ENCODE measurements around the gene CMTM2.

CMTM2 gene

GRCh38 chr16:66538910-66539309, 40.4 kb upstream of the CMTM2 start:
- DNase-seq (ENCODE audit: low spot score), result no peak
- TF ChIP-seq CTCF (IDR thresholded peaks at IDR 0.05; ENCODE audit: poor library complexity, severe bottlenecking), result no peak
- H3K27ac ChIP-seq (ENCODE audit: poor library complexity, severe bottlenecking), result no peak overlapping the region
- peaks cover 38% of the 10 kb centered on the region for H3K36me3 ChIP-seq (ENCODE audit: low read depth)
- no peaks in the 10 kb centered on the region for H3K9me3 ChIP-seq (ENCODE audit: severe bottlenecking)
- H3K4me3 ChIP-seq (ENCODE audit: severe bottlenecking), result no peak overlapping the region
- H3K27me3 ChIP-seq (ENCODE audit: insufficient read depth, poor library complexity, severe bottlenecking), result no peaks in the 10 kb centered on the region
- H3K4me1 ChIP-seq (ENCODE audit: insufficient read depth, poor library complexity, severe bottlenecking), result no peaks in the 10 kb centered on the region
- no peak for ATAC-seq (ENCODE audit: low read depth)

- Histone ChIP-seq H3K9me3 (ENCODE audit: severe bottlenecking) (no peaks in the 10 kb centered on the region), H3K27me3 (ENCODE audit: insufficient read depth, poor library complexity, severe bottlenecking) (no peaks in the 10 kb centered on the region), H3K36me3 (ENCODE audit: low read depth) (peaks cover 33% of the 10 kb centered on the region), H3K4me3 (ENCODE audit: severe bottlenecking) (no peak overlapping the region), H3K27ac (ENCODE audit: poor library complexity, severe bottlenecking) (no peak overlapping the region), H3K4me1 (ENCODE audit: insufficient read depth, poor library complexity, severe bottlenecking) (no peaks in the 10 kb centered on the region)
- no peak for TF ChIP-seq CTCF (IDR thresholded peaks at IDR 0.05; ENCODE audit: poor library complexity, severe bottlenecking)
- ATAC-seq (ENCODE audit: low read depth), result no peak
- DNase-seq (ENCODE audit: low spot score), result no peak
Observed at GRCh38 chr16:66539623-66540469, 39.4 kb upstream of the CMTM2 start.

GRCh38 chr16:66541388-66542355, 37.6 kb upstream of the CMTM2 start:
- no peak for TF ChIP-seq CTCF (IDR thresholded peaks at IDR 0.05; ENCODE audit: poor library complexity, severe bottlenecking)
- no peak for DNase-seq (ENCODE audit: low spot score)

GRCh38 chr16:66542396-66542795, 36.9 kb upstream of the CMTM2 start:
- ATAC-seq (ENCODE audit: low read depth) (no peak), DNase-seq (ENCODE audit: low spot score) (no peak)
- H3K4me3 ChIP-seq (ENCODE audit: severe bottlenecking), result no peak overlapping the region
- no peak overlapping the region for H3K27ac ChIP-seq (ENCODE audit: poor library complexity, severe bottlenecking)
- H3K9me3 ChIP-seq (ENCODE audit: severe bottlenecking), result no peaks in the 10 kb centered on the region
- no peaks in the 10 kb centered on the region for H3K4me1 ChIP-seq (ENCODE audit: insufficient read depth, poor library complexity, severe bottlenecking)
- H3K36me3 ChIP-seq (ENCODE audit: low read depth), result peaks cover 28% of the 10 kb centered on the region
- H3K27me3 ChIP-seq (ENCODE audit: insufficient read depth, poor library complexity, severe bottlenecking), result no peaks in the 10 kb centered on the region
- TF ChIP-seq CTCF (IDR thresholded peaks at IDR 0.05; ENCODE audit: poor library complexity, severe bottlenecking), result no peak

More at GRCh38 chr16:66541388-66542355, 37.6 kb upstream of the CMTM2 start:
- Histone ChIP-seq H3K4me3 (ENCODE audit: severe bottlenecking) (no peak overlapping the region), H3K36me3 (ENCODE audit: low read depth) (peaks cover 32% of the 10 kb centered on the region), H3K27ac (ENCODE audit: poor library complexity, severe bottlenecking) (no peak overlapping the region), H3K4me1 (ENCODE audit: insufficient read depth, poor library complexity, severe bottlenecking) (no peaks in the 10 kb centered on the region), H3K27me3 (ENCODE audit: insufficient read depth, poor library complexity, severe bottlenecking) (no peaks in the 10 kb centered on the region), H3K9me3 (ENCODE audit: severe bottlenecking) (no peaks in the 10 kb centered on the region)
- ATAC-seq (ENCODE audit: low read depth), result no peak
